ENCODE results near the gene SYNJ2.

GRCh38 chr6:157981132-157981394 lies 600 bp upstream of the SYNJ2 start:
- TF ChIP-seq POLR2A (IDR thresholded peaks at IDR 0.05), result no peak
- TF ChIP-seq, protein P1, sequence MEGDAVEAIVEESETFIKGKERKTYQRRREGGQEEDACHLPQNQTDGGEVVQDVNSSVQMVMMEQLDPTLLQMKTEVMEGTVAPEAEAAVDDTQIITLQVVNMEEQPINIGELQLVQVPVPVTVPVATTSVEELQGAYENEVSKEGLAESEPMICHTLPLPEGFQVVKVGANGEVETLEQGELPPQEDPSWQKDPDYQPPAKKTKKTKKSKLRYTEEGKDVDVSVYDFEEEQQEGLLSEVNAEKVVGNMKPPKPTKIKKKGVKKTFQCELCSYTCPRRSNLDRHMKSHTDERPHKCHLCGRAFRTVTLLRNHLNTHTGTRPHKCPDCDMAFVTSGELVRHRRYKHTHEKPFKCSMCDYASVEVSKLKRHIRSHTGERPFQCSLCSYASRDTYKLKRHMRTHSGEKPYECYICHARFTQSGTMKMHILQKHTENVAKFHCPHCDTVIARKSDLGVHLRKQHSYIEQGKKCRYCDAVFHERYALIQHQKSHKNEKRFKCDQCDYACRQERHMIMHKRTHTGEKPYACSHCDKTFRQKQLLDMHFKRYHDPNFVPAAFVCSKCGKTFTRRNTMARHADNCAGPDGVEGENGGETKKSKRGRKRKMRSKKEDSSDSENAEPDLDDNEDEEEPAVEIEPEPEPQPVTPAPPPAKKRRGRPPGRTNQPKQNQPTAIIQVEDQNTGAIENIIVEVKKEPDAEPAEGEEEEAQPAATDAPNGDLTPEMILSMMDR (IDR thresholded peaks at IDR 0.05), result no peak

All from heart left ventricle (tissue), 13 donors.